HEK293 (cell line): Measurements from ENCODE around the gene ANGPT4.
A peak's percentile ranks its signal among the peaks of the same experiment; 100 is the strongest.

Experiments
- CTCF ChIA-PET: fragments of 350-600 bp; formaldehyde crosslinking; extraction: SDS; loops from one replicate; lab custom pipeline; 2021; ENCODE audit warnings: antibody characterized with exemption; lab: Yijun Ruan, JAX
- POLR2A ChIA-PET: fragments of 300-600 bp; formaldehyde crosslinking; extraction: SDS; loops from one replicate; lab custom pipeline; 2020; ENCODE audit warnings: antibody characterized with exemption, inconsistent platforms; lab: Yijun Ruan, JAX
- H3K27ac ChIP-seq: fragments of 200-500 bp; sonication (Bioruptor generic); 2 replicates; pipeline ENCODE4 v1.5.1; 2014; ENCODE audit warnings: low read depth, low read length, control low read depth, inconsistent platforms; ENCODE audit errors: extremely low read depth
- H3K36me3 ChIP-seq, 2 experiments: fragments of 200-500 bp in 1 of 2; sonication (Bioruptor generic) in 1 of 2; 1 replicate in 1 of 2; 2 replicates in 1 of 2; pipeline ENCODE4 v1.5.1; 2014 to 2017; ENCODE audit warnings: inconsistent platforms in 2 of 2, low read length in 2 of 2; ENCODE audit not compliant: control insufficient read depth in 2 of 2, insufficient read depth in 1 of 2
- H3K4me1 ChIP-seq: fragments of 200-500 bp; sonication (Bioruptor generic); 2 replicates; pipeline ENCODE4 v1.5.1; 2014; ENCODE audit warnings: mild to moderate bottlenecking, low read length, inconsistent platforms; ENCODE audit not compliant: control insufficient read depth, insufficient read depth
- H3K4me3 ChIP-seq: 2 replicates; pipeline ENCODE4 v1.5.1; 2011; ENCODE audit warnings: low read depth, mild to moderate bottlenecking, control low read depth, low read length, moderate library complexity
- H3K9me3 ChIP-seq: fragments of 200-500 bp; sonication (Bioruptor generic); 2 replicates; pipeline ENCODE4 v1.5.1; 2014; ENCODE audit warnings: low read depth, low read length, inconsistent platforms; ENCODE audit not compliant: control insufficient read depth, insufficient read depth
- GFI1B ChIP-seq: fragments of 450-650 bp; formaldehyde crosslinking; IDR thresholded peaks from 2 replicates; pipeline ENCODE4 v1.5.1; 2016; ENCODE audit warnings: missing biosample characterization, missing genetic modification characterization
- HOXC10 ChIP-seq: sonication (generic); formaldehyde crosslinking; IDR thresholded peaks from 2 replicates; pipeline ENCODE4 v1.8.1; 2023; ENCODE audit warnings: mild to moderate bottlenecking, missing genetic modification reagents
- KLF7 ChIP-seq: fragments of 450-650 bp; formaldehyde crosslinking; IDR thresholded peaks from 2 replicates; pipeline ENCODE4 v1.5.1; 2016; ENCODE audit warnings: missing biosample characterization, missing genetic modification characterization, borderline replicate concordance
- MYNN ChIP-seq: fragments of 450-650 bp; formaldehyde crosslinking; IDR thresholded peaks from 2 replicates; pipeline ENCODE4 v1.5.1; 2016; ENCODE audit warnings: missing biosample characterization, missing genetic modification characterization, borderline replicate concordance
- REPIN1 ChIP-seq: fragments of 450-650 bp; formaldehyde crosslinking; IDR thresholded peaks from 2 replicates; pipeline ENCODE4 v1.5.1; 2017; ENCODE audit warnings: missing biosample characterization, missing genetic modification characterization, low read depth
- ZBTB20 ChIP-seq: fragments of 450-650 bp; formaldehyde crosslinking; IDR thresholded peaks from 2 replicates; pipeline ENCODE4 v1.5.1; 2016; ENCODE audit warnings: missing biosample characterization, missing genetic modification characterization
- ZFP41 ChIP-seq: fragments of 450-650 bp; formaldehyde crosslinking; IDR thresholded peaks from 2 replicates; pipeline ENCODE4 v1.5.1; 2016; ENCODE audit warnings: missing biosample characterization, missing genetic modification characterization, borderline replicate concordance
- ZNF10 ChIP-seq: fragments of 450-650 bp; formaldehyde crosslinking; IDR thresholded peaks from 2 replicates; pipeline ENCODE4 v1.5.1; 2017; ENCODE audit warnings: missing biosample characterization, missing genetic modification characterization
- ZNF214 ChIP-seq: fragments of 450-650 bp; formaldehyde crosslinking; IDR thresholded peaks from 2 replicates; pipeline ENCODE4 v1.5.1; 2017; ENCODE audit warnings: missing biosample characterization, mild to moderate bottlenecking, missing genetic modification characterization, borderline replicate concordance
- ZNF239 ChIP-seq: fragments of 450-650 bp; formaldehyde crosslinking; IDR thresholded peaks from 2 replicates; pipeline ENCODE4 v1.5.1; 2016; ENCODE audit warnings: missing biosample characterization, missing genetic modification characterization
- ZNF266 ChIP-seq: fragments of 450-650 bp; formaldehyde crosslinking; IDR thresholded peaks from 2 replicates; pipeline ENCODE4 v1.5.1; 2016; ENCODE audit warnings: missing biosample characterization, missing genetic modification characterization, low read depth
- ZNF354C ChIP-seq: fragments of 450-650 bp; formaldehyde crosslinking; IDR thresholded peaks from 2 replicates; pipeline ENCODE4 v1.5.1; 2016; ENCODE audit warnings: missing biosample characterization, missing genetic modification characterization, low read depth, borderline replicate concordance
- ZNF404 ChIP-seq: fragments of 450-650 bp; formaldehyde crosslinking; IDR thresholded peaks from 2 replicates; pipeline ENCODE4 v1.5.1; 2017; ENCODE audit warnings: missing biosample characterization, missing genetic modification characterization
- ZNF555 ChIP-seq: fragments of 450-650 bp; formaldehyde crosslinking; conservative IDR thresholded peaks from 2 replicates; pipeline ENCODE4 v1.5.1; 2017; ENCODE audit warnings: missing biosample characterization, mild to moderate bottlenecking, missing genetic modification characterization, inconsistent platforms
- ZNF596 ChIP-seq: fragments of 450-650 bp; IDR thresholded peaks from 2 replicates; pipeline ENCODE4 v1.5.0; 2018; ENCODE audit warnings: missing biosample characterization, mild to moderate bottlenecking, missing genetic modification characterization, moderate library complexity
- TF ChIP-seq, protein P1 (sequence below): fragments of 450-650 bp; formaldehyde crosslinking; IDR thresholded peaks from 2 replicates; pipeline ENCODE4 v1.5.1; 2016; ENCODE audit warnings: missing biosample characterization, missing genetic modification characterization
- TF ChIP-seq, protein P2 (sequence below): fragments of 450-650 bp; formaldehyde crosslinking; IDR thresholded peaks from 2 replicates; pipeline ENCODE4 v1.5.1; 2016; ENCODE audit warnings: missing biosample characterization, missing genetic modification characterization
- TF ChIP-seq, protein P3 (sequence below): fragments of 450-650 bp; formaldehyde crosslinking; IDR thresholded peaks from 2 replicates; pipeline ENCODE4 v1.5.1; 2017; ENCODE audit warnings: missing biosample characterization, missing genetic modification characterization
- TF ChIP-seq, protein P4 (sequence below): fragments of 450-650 bp; formaldehyde crosslinking; optimal IDR thresholded peaks from 2 replicates; pipeline ENCODE3; 2016; ENCODE audit warnings: missing biosample characterization, mild to moderate bottlenecking, missing genetic modification characterization

The ANGPT4 gene

DNA sequence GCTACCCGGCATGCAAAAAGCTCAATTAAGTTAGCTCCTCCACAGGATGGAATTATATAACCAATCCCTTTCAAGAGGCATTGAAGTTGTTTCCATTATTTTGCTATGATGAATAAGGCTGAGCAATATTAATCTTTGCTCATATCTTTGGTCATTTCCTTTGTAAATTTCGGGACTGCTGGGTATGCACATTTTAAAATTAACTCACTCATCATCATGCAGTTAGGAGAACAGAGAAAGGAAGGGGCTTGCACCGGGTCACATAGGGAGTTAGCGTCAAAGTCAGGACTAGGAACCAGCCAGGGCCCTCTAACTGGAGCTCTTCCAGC is 83.0 kb downstream of the ANGPT4 start:
- H3K9me3 ChIP-seq, result no peaks in the 10 kb centered on the region
- H3K4me3 ChIP-seq, result peak overlapping the region; percentile 3
- H3K27ac ChIP-seq, result no peak overlapping the region; the same call in 1 of the 2 replicates
- no peak for TF ChIP-seq GFI1B (tag by site-specific recombination)
- no peak for TF ChIP-seq HOXC10 (CRISPR knock-in tag)
- TF ChIP-seq REPIN1 (tag by site-specific recombination), result no peak
- peak; percentile 36; the same call in 1 of the 2 replicates for TF ChIP-seq ZBTB20
- TF ChIP-seq, protein P1, sequence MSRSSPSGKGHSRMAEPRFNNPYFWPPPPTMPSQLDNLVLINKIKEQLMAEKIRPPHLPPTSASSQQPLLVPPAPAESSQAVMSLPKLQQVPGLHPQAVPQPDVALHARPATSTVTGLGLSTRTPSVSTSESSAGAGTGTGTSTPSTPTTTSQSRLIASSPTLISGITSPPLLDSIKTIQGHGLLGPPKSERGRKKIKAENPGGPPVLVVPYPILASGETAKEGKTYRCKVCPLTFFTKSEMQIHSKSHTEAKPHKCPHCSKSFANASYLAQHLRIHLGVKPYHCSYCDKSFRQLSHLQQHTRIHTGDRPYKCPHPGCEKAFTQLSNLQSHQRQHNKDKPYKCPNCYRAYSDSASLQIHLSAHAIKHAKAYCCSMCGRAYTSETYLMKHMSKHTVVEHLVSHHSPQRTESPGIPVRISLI (tag by site-specific recombination), result no peak
- TF ChIP-seq ZNF10 (tag by site-specific recombination), result no peak
- TF ChIP-seq, protein P2, sequence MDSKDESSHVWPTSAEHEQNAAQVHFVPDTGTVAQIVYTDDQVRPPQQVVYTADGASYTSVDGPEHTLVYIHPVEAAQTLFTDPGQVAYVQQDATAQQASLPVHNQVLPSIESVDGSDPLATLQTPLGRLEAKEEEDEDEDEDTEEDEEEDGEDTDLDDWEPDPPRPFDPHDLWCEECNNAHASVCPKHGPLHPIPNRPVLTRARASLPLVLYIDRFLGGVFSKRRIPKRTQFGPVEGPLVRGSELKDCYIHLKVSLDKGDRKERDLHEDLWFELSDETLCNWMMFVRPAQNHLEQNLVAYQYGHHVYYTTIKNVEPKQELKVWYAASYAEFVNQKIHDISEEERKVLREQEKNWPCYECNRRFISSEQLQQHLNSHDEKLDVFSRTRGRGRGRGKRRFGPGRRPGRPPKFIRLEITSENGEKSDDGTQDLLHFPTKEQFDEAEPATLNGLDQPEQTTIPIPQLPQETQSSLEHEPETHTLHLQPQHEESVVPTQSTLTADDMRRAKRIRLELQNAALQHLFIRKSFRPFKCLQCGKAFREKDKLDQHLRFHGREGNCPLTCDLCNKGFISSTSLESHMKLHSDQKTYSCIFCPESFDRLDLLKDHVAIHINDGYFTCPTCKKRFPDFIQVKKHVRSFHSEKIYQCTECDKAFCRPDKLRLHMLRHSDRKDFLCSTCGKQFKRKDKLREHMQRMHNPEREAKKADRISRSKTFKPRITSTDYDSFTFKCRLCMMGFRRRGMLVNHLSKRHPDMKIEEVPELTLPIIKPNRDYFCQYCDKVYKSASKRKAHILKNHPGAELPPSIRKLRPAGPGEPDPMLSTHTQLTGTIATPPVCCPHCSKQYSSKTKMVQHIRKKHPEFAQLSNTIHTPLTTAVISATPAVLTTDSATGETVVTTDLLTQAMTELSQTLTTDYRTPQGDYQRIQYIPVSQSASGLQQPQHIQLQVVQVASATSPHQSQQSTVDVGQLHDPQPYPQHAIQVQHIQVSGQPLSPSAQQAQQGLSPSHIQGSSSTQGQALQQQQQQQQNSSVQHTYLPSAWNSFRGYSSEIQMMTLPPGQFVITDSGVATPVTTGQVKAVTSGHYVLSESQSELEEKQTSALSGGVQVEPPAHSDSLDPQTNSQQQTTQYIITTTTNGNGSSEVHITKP (tag by site-specific recombination), result no peak
- no peaks in the 10 kb centered on the region for H3K36me3 ChIP-seq
- CTCF ChIA-PET, result interaction anchor here (0.6 to 3.5 kb wide), 7 partner anchors 14 to 1692 kb away, joined by 3 to 21 read pairs (median 4); no protein-coding TSS in a partner anchor
- peaks cover 3% of the 10 kb centered on the region; the same call in 1 of the 2 replicates for H3K4me1 ChIP-seq
- POLR2A ChIA-PET, result interaction anchor here (0.8 to 1.9 kb wide), 5 partner anchors 9 to 433 kb away, joined by 3 to 13 read pairs (median 4); partner anchors contain the start of gene SNPH

DNA sequence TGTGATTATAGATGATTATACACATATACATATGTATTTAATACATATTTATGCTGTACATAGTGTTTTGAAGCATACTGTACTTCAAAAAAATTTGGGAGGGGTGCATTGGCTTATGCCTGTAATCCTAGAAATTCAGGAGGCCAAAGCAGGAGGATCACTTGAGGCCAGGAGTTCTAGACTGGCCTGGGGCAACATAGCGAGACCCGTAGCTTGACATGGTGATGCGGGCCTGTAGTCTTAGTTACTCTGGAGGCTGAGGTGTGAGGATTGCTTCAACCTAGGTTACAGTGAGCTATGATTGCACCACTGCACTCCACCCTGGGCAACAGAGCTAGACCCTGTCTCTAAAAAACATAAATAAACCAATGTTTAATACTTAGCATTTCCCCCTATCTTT is 84.2 kb downstream of the ANGPT4 start:
- Histone ChIP-seq H3K4me3 (no peak overlapping the region), H3K36me3 (no peaks in the 10 kb centered on the region), H3K27ac (no peak overlapping the region), H3K9me3 (no peaks in the 10 kb centered on the region), H3K4me1 (peaks cover 3% of the 10 kb centered on the region; the same call in 1 of the 2 replicates)
- CTCF ChIA-PET, result interaction anchor here (0.6 to 3.5 kb wide), 4 partner anchors 13 to 355 kb away, joined by 3 to 21 read pairs (median 7); no protein-coding TSS in a partner anchor
- POLR2A ChIA-PET, result no interaction called here
- no peak for TF ChIP-seq ZNF354C (tag by site-specific recombination)
- TF ChIP-seq MYNN (tag by site-specific recombination), result no peak
- TF ChIP-seq ZNF214 (tag by site-specific recombination), result no peak
- TF ChIP-seq, protein P3, sequence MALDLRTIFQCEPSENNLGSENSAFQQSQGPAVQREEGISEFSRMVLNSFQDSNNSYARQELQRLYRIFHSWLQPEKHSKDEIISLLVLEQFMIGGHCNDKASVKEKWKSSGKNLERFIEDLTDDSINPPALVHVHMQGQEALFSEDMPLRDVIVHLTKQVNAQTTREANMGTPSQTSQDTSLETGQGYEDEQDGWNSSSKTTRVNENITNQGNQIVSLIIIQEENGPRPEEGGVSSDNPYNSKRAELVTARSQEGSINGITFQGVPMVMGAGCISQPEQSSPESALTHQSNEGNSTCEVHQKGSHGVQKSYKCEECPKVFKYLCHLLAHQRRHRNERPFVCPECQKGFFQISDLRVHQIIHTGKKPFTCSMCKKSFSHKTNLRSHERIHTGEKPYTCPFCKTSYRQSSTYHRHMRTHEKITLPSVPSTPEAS (tag by site-specific recombination), result no peak
- TF ChIP-seq, protein P4, sequence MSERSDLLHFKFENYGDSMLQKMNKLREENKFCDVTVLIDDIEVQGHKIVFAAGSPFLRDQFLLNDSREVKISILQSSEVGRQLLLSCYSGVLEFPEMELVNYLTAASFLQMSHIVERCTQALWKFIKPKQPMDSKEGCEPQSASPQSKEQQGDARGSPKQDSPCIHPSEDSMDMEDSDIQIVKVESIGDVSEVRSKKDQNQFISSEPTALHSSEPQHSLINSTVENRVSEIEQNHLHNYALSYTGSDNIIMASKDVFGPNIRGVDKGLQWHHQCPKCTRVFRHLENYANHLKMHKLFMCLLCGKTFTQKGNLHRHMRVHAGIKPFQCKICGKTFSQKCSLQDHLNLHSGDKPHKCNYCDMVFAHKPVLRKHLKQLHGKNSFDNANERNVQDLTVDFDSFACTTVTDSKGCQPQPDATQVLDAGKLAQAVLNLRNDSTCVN (tag by site-specific recombination), result no peak
- TF ChIP-seq ZNF596 (tag by site-specific recombination), result no peak
- no peak for TF ChIP-seq ZNF239 (tag by site-specific recombination)
- no peak for TF ChIP-seq KLF7 (tag by site-specific recombination)
- no peak for TF ChIP-seq ZFP41 (tag by site-specific recombination)
- no peak for TF ChIP-seq ZNF555 (tag by site-specific recombination)
- TF ChIP-seq ZNF404, result no peak
- TF ChIP-seq ZNF266 (tag by site-specific recombination), result no peak
